Keratinocyte (primary cell): ENCODE measurements around the gene USP54. TPM values are rescaled to one million over a fixed set of nuclear protein-coding genes. Genes with fewer than 3 reads are reported as not detected.

Source experiments
- DNase-seq: peaks from one replicate; pipeline ENCODE4 v3.0.0-alpha.2; 2011; ENCODE audit warnings: low read depth, missing footprints, low spot score
- FAIRE-seq: peaks from 2 replicates; lab custom pipeline; 2011; peaks lifted over from hg19 to GRCh38; lab: Jason Lieb, UNC
- H2AFZ ChIP-seq: 2 replicates; pipeline ENCODE4 v1.6.0; 2012; ENCODE audit warnings: low read length, control low read depth, inconsistent platforms; ENCODE audit not compliant: control insufficient read depth
- H3K27ac ChIP-seq: 2 replicates; pipeline ENCODE4 v1.5.1; 2011; ENCODE audit warnings: low read length; ENCODE audit not compliant: control insufficient read depth, insufficient read depth
- H3K27me3 ChIP-seq: 3 replicates; pipeline ENCODE4 v1.6.0; 2011; ENCODE audit warnings: low read length; ENCODE audit not compliant: control insufficient read depth, insufficient read depth; ENCODE audit errors: extremely low read depth
- H3K36me3 ChIP-seq, 2 experiments: 2 replicates in 1 of 2; 3 replicates in 1 of 2; pipeline ENCODE4 v1.5.1; 2011; ENCODE audit warnings: low read length in 2 of 2, mild to moderate bottlenecking in 1 of 2; ENCODE audit not compliant: control insufficient read depth in 2 of 2, insufficient read depth in 2 of 2; ENCODE audit errors: extremely low read depth in 1 of 2
- H3K4me1 ChIP-seq: 3 replicates; pipeline ENCODE4 v1.5.1; 2011; ENCODE audit warnings: low read length; ENCODE audit not compliant: control insufficient read depth, insufficient read depth; ENCODE audit errors: extremely low read depth
- H3K4me2 ChIP-seq: 3 replicates; pipeline ENCODE4 v1.6.0; 2011; ENCODE audit warnings: low read depth, low read length; ENCODE audit not compliant: control insufficient read depth, insufficient read depth; ENCODE audit errors: extremely low read depth
- H3K4me3 ChIP-seq, 3 experiments: fragments of 200-600 bp in 1 of 3; sonication (generic) in 1 of 3; 2 replicates in 2 of 3; 3 replicates in 1 of 3; pipeline ENCODE4 v1.5.1; 2011 to 2016; ENCODE audit warnings: low read length in 3 of 3, mild to moderate bottlenecking in 3 of 3, control low read depth in 2 of 3, inconsistent platforms in 1 of 3, low read depth in 1 of 3, mixed read lengths in 1 of 3, mixed run types in 1 of 3, moderate library complexity in 1 of 3; ENCODE audit not compliant: control insufficient read depth in 2 of 3, insufficient read depth in 2 of 3; ENCODE audit errors: extremely low read depth in 1 of 3
- H3K79me2 ChIP-seq: 2 replicates; pipeline ENCODE4 v1.6.0; 2012; ENCODE audit warnings: low read length; ENCODE audit not compliant: control insufficient read depth, insufficient read depth
- H3K9ac ChIP-seq: 3 replicates; pipeline ENCODE4 v1.6.0; 2011; ENCODE audit warnings: low read length; ENCODE audit not compliant: control insufficient read depth, insufficient read depth; ENCODE audit errors: extremely low read depth
- H3K9me1 ChIP-seq: 3 replicates; pipeline ENCODE4 v1.6.0; 2011; ENCODE audit warnings: low read length; ENCODE audit not compliant: control insufficient read depth, insufficient read depth; ENCODE audit errors: extremely low read depth
- H3K9me3 ChIP-seq: 2 replicates; pipeline ENCODE4 v1.5.1; 2012; ENCODE audit warnings: low read depth, low read length; ENCODE audit not compliant: control insufficient read depth
- H4K20me1 ChIP-seq: 3 replicates; pipeline ENCODE4 v1.6.0; 2011; ENCODE audit warnings: low read length; ENCODE audit not compliant: control insufficient read depth, insufficient read depth; ENCODE audit errors: extremely low read depth
- CTCF ChIP-seq, 3 experiments: IDR thresholded peaks in 1 of 3; conservative IDR thresholded peaks in 1 of 3; optimal IDR thresholded peaks in 1 of 3; 2 replicates in 2 of 3; 3 replicates in 1 of 3; pipeline versions ENCODE3 to v1.5.1; 2011; ENCODE audit warnings: low read length in 3 of 3, mild to moderate bottlenecking in 3 of 3, moderate library complexity in 2 of 3, control low read depth in 1 of 3, inconsistent platforms in 1 of 3; ENCODE audit not compliant: insufficient read depth in 2 of 3; ENCODE audit errors: extremely low read depth in 1 of 3
- EZH2 ChIP-seq: IDR thresholded peaks from one replicate; pipeline ENCODE4 v1.6.1; 2012; ENCODE audit warnings: inconsistent platforms, mild to moderate bottlenecking, low read length, moderate library complexity
- dilution Hi-C: fragments of 300-500 bp; cut with MboI; formaldehyde crosslinking; loops from one replicate; pipeline ENCODE4 v1.7.0; 2020; ENCODE audit warnings: low sequenced_read_pairs; ENCODE audit not compliant: extremely low pct_ligation_motif_present
- polyA plus RNA-seq, 5 experiments: library from polyadenylated mRNA; depleted of rRNA in 3 of 5; stranded (reverse) in 3 of 5; stranded (forward) in 1 of 5; unstranded in 1 of 5; fragments of >200 nt; gene quantifications; 1 replicate in 1 of 5; 2 replicates in 3 of 5; 3 replicates in 1 of 5; pipeline versions ENCODE4 v1.2.1 to v1.2.3, GENCODE V29; 2011 to 2012; ENCODE audit warnings: missing spikeins in 2 of 5, low read depth in 1 of 5, low replicate concordance in 1 of 5

The USP54 gene
- polyA plus RNA-seq, 1 donor (not counting 4 experiments of a cell fraction or from before 2014, with no cell fraction given) = 7.6 TPM

- H3K36me3 ChIP-seq = no peaks in the 10 kb centered on the region
- no peaks in the 10 kb centered on the region for H3K9me1 ChIP-seq
- no peak overlapping the region for H2AFZ ChIP-seq
- no peaks in the 10 kb centered on the region for H3K27me3 ChIP-seq
- H3K4me3 ChIP-seq = no peak overlapping the region
- H3K4me2 ChIP-seq = no peak overlapping the region
- H4K20me1 ChIP-seq = no peaks in the 10 kb centered on the region
- H3K27ac ChIP-seq = no peak overlapping the region
- no peak for FAIRE-seq
- TF ChIP-seq EZH2 = no peak
- no peak for TF ChIP-seq CTCF (optimal IDR thresholded peaks at IDR 0.05 in 1 of 3, IDR thresholded peaks at IDR 0.05 in 1 of 3, conservative IDR thresholded peaks at IDR 0.05 in 1 of 3; ENCODE audit: extremely low read depth in 1 of 3, insufficient read depth in 2 of 3, low read length in 3 of 3)
- no peaks in the 10 kb centered on the region for H3K9me3 ChIP-seq
- H3K79me2 ChIP-seq = no peaks in the 10 kb centered on the region
- dilution Hi-C loops = no loop called here
- peaks cover 10% of the 10 kb centered on the region for H3K4me1 ChIP-seq
- no peak for DNase-seq
- no peak overlapping the region for H3K9ac ChIP-seq
These were observed 71.8 kb downstream of the USP54 start for GRCh38 chr10:73519336-73519735.

DNA sequence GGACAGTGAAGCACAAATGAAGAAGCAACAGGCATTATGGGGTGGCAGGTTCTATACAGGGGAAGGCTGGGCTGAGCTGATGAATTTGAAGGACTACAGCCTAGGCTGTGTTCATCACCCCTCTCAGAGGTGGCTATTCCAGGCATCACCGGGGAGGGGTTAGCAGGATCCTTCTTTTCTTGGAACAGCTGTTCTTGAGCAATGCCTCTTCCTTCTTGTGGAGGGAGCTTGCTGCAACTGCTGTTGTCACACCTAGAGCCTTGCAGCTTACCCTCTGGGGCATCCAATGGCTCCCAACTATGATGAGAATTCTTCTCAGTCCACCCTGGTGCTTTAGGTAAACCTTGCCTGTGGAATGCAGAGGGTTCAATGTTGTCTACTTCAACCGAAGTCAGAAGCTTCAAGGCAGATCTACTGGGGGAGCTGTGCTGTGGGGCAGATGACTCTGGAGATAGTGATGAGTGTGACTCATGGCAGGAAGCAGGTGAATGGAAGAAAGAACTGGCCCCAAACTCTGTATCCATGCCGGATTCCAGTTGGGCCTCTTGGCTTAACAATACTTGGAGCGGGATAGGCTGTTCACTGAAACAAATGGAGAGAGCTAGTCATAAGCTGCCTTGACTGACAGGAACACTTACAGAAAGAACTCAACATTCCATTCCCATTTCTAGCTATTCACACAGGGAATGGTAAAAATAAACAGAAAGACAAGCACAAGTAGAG is 73.8 kb downstream of the USP54 start:
- Histone ChIP-seq H3K4me3 (no peak overlapping the region), H3K9ac (no peak overlapping the region)
- peak; percentile 89 for FAIRE-seq

More for the DNA sequence above, 73.8 kb downstream of the USP54 start:
- dilution Hi-C loops = no loop called here
- H3K9me3 ChIP-seq = no peaks in the 10 kb centered on the region
- no peak overlapping the region for H3K27ac ChIP-seq
- no peak for DNase-seq
- H3K79me2 ChIP-seq = no peaks in the 10 kb centered on the region
- no peaks in the 10 kb centered on the region for H3K36me3 ChIP-seq
- H3K27me3 ChIP-seq = no peaks in the 10 kb centered on the region
- peaks cover 10% of the 10 kb centered on the region for H3K4me1 ChIP-seq
- H3K4me2 ChIP-seq = peak overlapping the region; percentile 6
- H3K9me1 ChIP-seq = no peaks in the 10 kb centered on the region
- no peaks in the 10 kb centered on the region for H4K20me1 ChIP-seq
- no peak for TF ChIP-seq CTCF (optimal IDR thresholded peaks at IDR 0.05 in 1 of 3, IDR thresholded peaks at IDR 0.05 in 1 of 3, conservative IDR thresholded peaks at IDR 0.05 in 1 of 3; ENCODE audit: extremely low read depth in 1 of 3, insufficient read depth in 2 of 3, low read length in 3 of 3)
- no peak for TF ChIP-seq EZH2
- H2AFZ ChIP-seq = no peak overlapping the region
